ENCODE measurements around the gene DNMT3B.

DNMT3B gene

GRCh38 chr20:32823737-32824588 lies 61.8 kb downstream of the DNMT3B start:
- DNase-seq (ENCODE audit: low read depth): no peak

GRCh38 chr20:32828029-32828680 lies 66.0 kb downstream of the DNMT3B start:
- DNase-seq (ENCODE audit: low read depth): peak; percentile 11

- peak; percentile 22 for DNase-seq (ENCODE audit: low read depth)
Observed at GRCh38 chr20:32829311-32830005, 67.3 kb downstream of the DNMT3B start.

- peak; percentile 20 for DNase-seq (ENCODE audit: low read depth)
Observed at GRCh38 chr20:32830437-32830836, 68.3 kb downstream of the DNMT3B start.

GRCh38 chr20:32831982-32832381 lies 69.8 kb downstream of the DNMT3B start:
- DNase-seq (ENCODE audit: low read depth): no peak

- DNase-seq (ENCODE audit: low read depth): no peak
Observed at GRCh38 chr20:32832664-32833063, 70.5 kb downstream of the DNMT3B start.

- DNase-seq (ENCODE audit: low read depth): no peak
Observed at GRCh38 chr20:32834972-32835371, 72.8 kb downstream of the DNMT3B start.

- no peak for DNase-seq (ENCODE audit: low read depth)
Observed at GRCh38 chr20:32837157-32837556, 75.0 kb downstream of the DNMT3B start.

- DNase-seq (ENCODE audit: low read depth): no peak
Observed at GRCh38 chr20:32839227-32839981, 77.2 kb downstream of the DNMT3B start.

- DNase-seq (ENCODE audit: low read depth): no peak
Observed at GRCh38 chr20:32839982-32840285, 77.7 kb downstream of the DNMT3B start.

- DNase-seq (ENCODE audit: low read depth): no peak
Observed at GRCh38 chr20:32841174-32841573, 79.0 kb downstream of the DNMT3B start.

GRCh38 chr20:32841632-32842031 lies 79.4 kb downstream of the DNMT3B start:
- no peak for DNase-seq (ENCODE audit: low read depth)

GRCh38 chr20:32842688-32843524 lies 80.7 kb downstream of the DNMT3B start:
- no peak for DNase-seq (ENCODE audit: low read depth)

- DNase-seq (ENCODE audit: low read depth): no peak
Observed at GRCh38 chr20:32845786-32846185, 83.6 kb downstream of the DNMT3B start.

- DNase-seq (ENCODE audit: low read depth): no peak
Observed at GRCh38 chr20:32846852-32847251, 84.7 kb downstream of the DNMT3B start.

GRCh38 chr20:32847964-32848363 lies 85.8 kb downstream of the DNMT3B start:
- DNase-seq (ENCODE audit: low read depth): no peak

GRCh38 chr20:32848846-32849245 lies 86.7 kb downstream of the DNMT3B start:
- DNase-seq (ENCODE audit: low read depth): no peak

GRCh38 chr20:32849577-32849976 lies 87.4 kb downstream of the DNMT3B start:
- no peak for DNase-seq (ENCODE audit: low read depth)

- no peak for DNase-seq (ENCODE audit: low read depth)
Observed at GRCh38 chr20:32855387-32855786, 93.2 kb downstream of the DNMT3B start.

- no peak for DNase-seq (ENCODE audit: low read depth)
Observed at GRCh38 chr20:32858189-32858588, 96.0 kb downstream of the DNMT3B start.
